AG10803 (cell line): ENCODE measurements around the gene CREBZF.

ENCODE experiments used
- DNase-seq: peaks from one replicate; pipeline ENCODE4 v3.0.0; 2010; ENCODE audit warnings: low read depth
- H3K4me3 ChIP-seq: 2 replicates; pipeline ENCODE4 v1.5.1; 2011; ENCODE audit warnings: mild to moderate bottlenecking, low read length, control low read depth
- TF ChIP-seq, protein P1 (sequence below): conservative IDR thresholded peaks from 2 replicates; pipeline ENCODE4 v1.5.1; 2011; ENCODE audit warnings: mild to moderate bottlenecking, low read length, control low read depth, inconsistent platforms

Gene CREBZF

DNA sequence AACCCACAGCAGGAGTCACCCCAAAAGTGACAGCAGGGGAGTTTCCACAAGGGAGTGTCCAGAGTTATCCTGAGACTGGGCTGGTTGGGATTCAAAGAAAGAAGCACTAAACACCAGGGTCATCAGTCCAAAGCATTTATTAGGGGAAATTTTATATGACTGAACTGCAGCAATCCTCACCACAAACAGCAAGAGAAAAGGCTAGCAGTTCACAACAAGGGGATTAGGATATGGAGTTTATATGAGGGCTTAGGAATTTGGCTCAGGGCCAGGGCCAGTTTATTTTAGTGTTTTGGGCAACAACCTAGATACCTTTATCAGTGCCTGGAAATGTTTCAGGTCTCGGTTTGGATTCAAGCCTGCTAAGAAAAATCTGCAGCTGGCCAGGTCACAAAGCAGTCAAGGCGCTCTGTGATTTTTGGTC lies 21.7 kb downstream of the CREBZF start:
- H3K4me3 ChIP-seq, result no peak overlapping the region
- no peak for DNase-seq
- TF ChIP-seq, protein P1, sequence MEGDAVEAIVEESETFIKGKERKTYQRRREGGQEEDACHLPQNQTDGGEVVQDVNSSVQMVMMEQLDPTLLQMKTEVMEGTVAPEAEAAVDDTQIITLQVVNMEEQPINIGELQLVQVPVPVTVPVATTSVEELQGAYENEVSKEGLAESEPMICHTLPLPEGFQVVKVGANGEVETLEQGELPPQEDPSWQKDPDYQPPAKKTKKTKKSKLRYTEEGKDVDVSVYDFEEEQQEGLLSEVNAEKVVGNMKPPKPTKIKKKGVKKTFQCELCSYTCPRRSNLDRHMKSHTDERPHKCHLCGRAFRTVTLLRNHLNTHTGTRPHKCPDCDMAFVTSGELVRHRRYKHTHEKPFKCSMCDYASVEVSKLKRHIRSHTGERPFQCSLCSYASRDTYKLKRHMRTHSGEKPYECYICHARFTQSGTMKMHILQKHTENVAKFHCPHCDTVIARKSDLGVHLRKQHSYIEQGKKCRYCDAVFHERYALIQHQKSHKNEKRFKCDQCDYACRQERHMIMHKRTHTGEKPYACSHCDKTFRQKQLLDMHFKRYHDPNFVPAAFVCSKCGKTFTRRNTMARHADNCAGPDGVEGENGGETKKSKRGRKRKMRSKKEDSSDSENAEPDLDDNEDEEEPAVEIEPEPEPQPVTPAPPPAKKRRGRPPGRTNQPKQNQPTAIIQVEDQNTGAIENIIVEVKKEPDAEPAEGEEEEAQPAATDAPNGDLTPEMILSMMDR, result no peak

DNA sequence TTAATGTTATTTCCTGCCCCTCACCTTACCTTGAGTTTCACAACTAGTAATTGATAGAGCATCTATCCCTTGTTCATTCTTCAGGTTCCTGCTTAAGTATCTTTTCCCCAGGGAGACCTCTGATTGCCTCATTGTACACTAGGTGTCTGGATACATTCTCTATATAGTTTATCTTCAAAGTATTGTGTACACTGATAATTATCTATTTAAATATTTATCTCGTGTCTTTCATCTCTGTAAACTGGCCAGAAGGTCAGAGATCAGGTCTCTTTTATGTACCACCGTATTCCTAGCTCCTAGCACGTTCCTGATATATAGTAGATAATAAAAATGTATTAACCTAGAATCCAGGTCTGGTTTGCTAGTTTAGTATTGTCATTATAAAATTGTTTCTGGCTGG lies 30.2 kb downstream of the CREBZF start:
- no peak for DNase-seq

DNA sequence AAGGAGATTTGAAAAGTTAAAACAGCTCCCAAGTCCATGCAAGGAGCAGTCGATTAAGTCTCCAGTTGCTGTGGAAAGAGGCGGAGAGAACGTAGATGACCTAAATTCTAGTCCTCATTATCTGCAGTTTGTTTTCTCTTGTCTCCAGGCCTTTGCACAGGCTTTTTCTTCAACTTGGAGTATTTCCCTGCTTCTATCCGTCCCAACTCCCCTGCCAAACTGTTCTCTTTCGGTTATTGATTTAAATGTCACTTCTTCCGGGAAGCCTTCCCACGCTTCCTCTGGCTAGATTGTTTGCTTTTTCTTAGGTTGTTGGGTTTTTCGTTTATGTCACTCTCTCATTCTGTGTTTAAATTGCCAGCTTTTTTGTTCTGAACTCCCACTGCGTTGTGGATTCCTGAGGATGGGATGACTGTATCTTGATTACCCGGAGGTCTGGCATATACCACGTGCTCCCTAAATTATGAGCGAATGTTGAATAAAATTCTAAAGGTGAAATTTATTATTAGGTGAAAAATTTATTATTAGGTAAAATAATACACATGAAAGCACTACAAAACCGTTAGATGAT lies 36.1 kb downstream of the CREBZF start:
- TF ChIP-seq, protein P1, result no peak
- DNase-seq, result no peak
- H3K4me3 ChIP-seq, result peak overlapping the region; percentile 75

More for the DNA sequence above, 30.2 kb downstream of the CREBZF start:
- H3K4me3 ChIP-seq, result no peak overlapping the region
- TF ChIP-seq, protein P1, result no peak

DNA sequence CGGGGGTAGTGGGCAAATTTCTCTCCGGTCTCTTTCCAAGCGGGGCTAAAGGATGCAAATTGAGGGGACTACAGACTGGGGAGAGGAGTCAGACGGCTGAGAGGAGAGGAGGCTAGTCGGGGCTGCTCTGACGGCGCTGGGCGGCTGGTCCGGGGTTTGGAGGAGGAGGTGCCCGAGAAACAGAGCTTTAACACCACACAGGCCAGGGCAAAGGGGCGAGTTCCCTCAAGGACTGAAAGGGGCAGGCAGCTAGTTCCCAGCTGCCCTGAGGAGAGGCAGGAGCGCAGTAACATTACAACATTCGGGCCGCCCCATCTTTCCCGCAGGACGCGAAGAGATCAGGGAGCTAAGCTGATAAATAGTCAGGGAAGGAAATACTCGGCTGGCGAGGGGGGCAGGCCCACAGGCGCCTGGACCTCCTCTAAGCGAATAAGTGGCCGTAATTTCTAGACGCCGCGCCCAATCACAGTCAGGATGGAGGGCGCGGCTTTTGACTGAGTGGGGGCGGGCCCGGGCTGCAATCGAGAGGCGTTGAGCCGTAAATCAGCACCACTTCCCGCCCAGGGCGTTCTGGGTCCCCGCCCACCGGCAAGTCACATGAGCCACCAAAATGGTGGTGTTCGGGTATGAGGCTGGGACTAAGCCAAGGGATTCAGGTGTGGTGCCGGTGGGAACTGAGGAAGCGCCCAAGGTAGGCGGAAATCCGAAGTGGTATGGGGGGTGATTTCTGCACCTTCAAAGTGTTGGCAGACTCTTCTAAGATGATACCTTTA lies 36.7 kb downstream of the CREBZF start, which contains the start of gene TMEM126B:
TMEM126B (plus strand) TSS at position 596 of the 773 bp plus-strand sequence; CDS start at position 611, 15 bp downstream.
- TF ChIP-seq, protein P1, result no peak
- H3K4me3 ChIP-seq, result peak within 1 kb of the TSS; percentile 75
- peak; percentile 96 for DNase-seq

DNA sequence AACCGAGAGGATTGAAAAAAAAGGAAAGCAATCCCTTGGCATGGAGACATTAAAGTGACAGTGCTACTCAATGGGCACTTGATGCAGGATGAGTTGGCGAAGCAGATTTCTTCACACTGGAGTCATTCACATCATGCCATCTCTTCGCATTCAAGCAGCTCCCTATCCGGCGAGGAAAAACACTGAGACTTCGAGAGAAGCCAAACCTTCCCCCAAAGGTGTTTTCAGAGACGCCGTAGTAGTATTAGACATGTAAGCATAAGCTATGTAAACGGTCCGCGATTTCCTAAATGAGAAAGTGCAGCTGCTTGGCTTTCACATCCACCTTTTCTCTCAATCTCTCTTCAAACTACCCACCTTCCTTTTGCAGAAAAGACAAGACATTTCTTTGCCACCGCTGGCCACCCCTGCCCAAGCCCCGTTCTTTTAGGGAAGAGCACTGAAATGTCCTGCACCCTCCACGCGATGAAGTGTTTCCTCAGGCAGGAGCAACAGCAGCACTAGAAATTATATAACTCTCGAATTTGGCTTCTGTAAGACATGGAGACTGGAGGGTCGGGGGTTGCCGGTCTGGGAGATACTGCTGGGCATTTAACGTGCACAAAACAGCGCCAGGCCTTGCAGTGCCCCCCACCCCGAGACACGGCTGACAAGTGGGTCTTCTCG lies 37.5 kb downstream of the CREBZF start, which contains the start of gene DLG2:
DLG2 (minus strand) TSS at position 13 of the 666 bp plus-strand sequence.
- TF ChIP-seq, protein P1, result no peak
- H3K4me3 ChIP-seq, result peak within 1 kb of the TSS; percentile 75
- peak; percentile 48 for DNase-seq

DNA sequence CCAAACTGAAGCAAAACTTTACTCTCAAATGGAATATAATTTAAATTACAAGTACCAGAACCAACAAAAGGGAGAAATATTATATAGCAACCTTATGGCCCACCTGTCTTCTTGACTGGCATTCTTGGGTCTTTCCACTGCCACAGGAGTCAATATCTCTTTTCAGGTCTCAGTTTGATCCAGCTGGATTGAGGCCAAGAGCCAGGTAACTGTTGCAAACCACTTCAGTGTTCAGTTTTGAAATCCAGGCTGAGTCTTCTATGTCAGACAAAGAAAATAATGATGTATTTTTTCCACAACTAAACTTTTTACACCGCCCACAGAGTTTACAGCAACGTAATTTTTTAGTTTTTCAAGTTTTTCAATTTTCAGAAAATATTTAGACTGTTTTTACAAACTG lies 38.4 kb downstream of the CREBZF start:
- DNase-seq, result no peak
- TF ChIP-seq, protein P1, result no peak
- H3K4me3 ChIP-seq, result peak overlapping the region; percentile 75
